Measurements from ENCODE around the gene SHF.

GRCh38 chr15:45180201-45180600 is 7.6 kb downstream of the SHF start:
- TF ChIP-seq CTCF (IDR thresholded peaks at IDR 0.05; ENCODE audit: control extremely low read depth in 1 of 3, insufficient read depth in 1 of 3, low read depth in 1 of 3, low read length in 3 of 3) (no peak), POLR2A (IDR thresholded peaks at IDR 0.05; ENCODE audit: control extremely low read depth in 1 of 2, low read depth in 2 of 2, low read length in 2 of 2) (no peak), CBX8 (IDR thresholded peaks at IDR 0.05; ENCODE audit: borderline replicate concordance, low read depth, low read length) (no peak), EGR1 (IDR thresholded peaks at IDR 0.05; ENCODE audit: borderline replicate concordance, low read depth, low read length) (no peak), BACH1 (IDR thresholded peaks at IDR 0.05; ENCODE audit: low read length) (no peak)
